ENCODE measurements around the gene MCUR1. TPM values are rescaled to one million over a fixed set of nuclear protein-coding genes. Genes with fewer than 3 reads are reported as not detected.
A peak's percentile ranks its signal among the peaks of the same experiment; 100 is the strongest.

MCUR1 gene
- total and polyA plus RNA-seq, 11 donors: 12.6 to 62.0 (median 28.0) TPM

DNA sequence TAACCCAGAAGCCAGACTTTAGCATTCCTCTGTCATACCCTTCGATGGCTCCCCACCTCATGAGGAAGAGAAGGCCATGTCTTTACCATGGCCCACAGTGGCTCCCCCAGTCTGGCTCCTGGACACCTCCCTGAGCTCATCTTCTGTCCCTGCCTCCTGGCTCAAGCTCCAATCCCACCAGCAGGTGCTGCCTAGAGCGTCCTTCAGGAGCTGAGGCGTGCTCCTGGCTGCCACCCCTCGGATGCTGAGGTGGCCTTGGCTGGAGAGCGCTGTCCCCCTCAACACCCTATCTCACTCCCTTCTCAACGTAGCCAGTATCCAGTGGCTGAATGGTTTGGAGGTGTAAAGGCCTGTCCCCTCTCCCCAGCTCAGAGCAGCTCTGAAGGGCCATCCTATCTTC, 55.3 kb downstream of the MCUR1 start:
- Histone ChIP-seq H3K4me3 (no peak overlapping the region), H3K9me3 (peaks cover 0 to 3% (median 0%) of the 10 kb centered on the region in 12 donors), H3K4me1 (peaks cover 0 to 34% (median 6%) of the 10 kb centered on the region in 12 donors), H3K27me3 (no peaks in the 10 kb centered on the region), H3K36me3 (no peaks in the 10 kb centered on the region), H3K27ac (no peak overlapping the region)
- TF ChIP-seq POLR2A (IDR thresholded peaks at IDR 0.05): no peak
- TF ChIP-seq, protein P1, sequence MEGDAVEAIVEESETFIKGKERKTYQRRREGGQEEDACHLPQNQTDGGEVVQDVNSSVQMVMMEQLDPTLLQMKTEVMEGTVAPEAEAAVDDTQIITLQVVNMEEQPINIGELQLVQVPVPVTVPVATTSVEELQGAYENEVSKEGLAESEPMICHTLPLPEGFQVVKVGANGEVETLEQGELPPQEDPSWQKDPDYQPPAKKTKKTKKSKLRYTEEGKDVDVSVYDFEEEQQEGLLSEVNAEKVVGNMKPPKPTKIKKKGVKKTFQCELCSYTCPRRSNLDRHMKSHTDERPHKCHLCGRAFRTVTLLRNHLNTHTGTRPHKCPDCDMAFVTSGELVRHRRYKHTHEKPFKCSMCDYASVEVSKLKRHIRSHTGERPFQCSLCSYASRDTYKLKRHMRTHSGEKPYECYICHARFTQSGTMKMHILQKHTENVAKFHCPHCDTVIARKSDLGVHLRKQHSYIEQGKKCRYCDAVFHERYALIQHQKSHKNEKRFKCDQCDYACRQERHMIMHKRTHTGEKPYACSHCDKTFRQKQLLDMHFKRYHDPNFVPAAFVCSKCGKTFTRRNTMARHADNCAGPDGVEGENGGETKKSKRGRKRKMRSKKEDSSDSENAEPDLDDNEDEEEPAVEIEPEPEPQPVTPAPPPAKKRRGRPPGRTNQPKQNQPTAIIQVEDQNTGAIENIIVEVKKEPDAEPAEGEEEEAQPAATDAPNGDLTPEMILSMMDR (IDR thresholded peaks at IDR 0.05): no peak
- 80 to 97% (median 95%) methylated on average over 1 to 6 of the region's 6 CpGs for WGBS, 4 donors
- intact Hi-C loops (cut with DNase I): no loop called here
- no peak for DNase-seq
- ATAC-seq: no peak

DNA sequence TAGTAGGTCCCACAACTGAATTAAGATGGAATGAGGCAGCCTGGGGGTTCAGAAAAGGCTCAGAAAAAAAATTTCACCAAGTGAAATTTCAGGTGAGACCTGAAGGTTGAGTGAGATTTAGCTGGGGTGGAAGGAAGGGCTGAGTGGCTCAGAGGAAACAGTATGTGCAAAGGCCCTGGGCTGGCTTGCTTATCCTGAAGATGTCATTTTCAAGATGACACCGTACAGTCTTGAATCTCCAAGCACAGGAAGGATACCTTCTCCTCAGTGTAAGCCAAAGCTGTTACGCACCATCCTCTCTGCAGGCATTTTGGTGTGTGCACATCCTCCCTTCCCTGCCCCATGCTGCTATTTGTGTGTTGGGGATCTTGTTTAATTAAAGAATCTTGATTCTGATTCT, 59.7 kb downstream of the MCUR1 start:
- no peaks in the 10 kb centered on the region for H3K27me3 ChIP-seq
- no peak overlapping the region for H3K4me3 ChIP-seq
- peaks cover 0 to 6% (median 0%) of the 10 kb centered on the region in 12 donors for H3K4me1 ChIP-seq
- TF ChIP-seq POLR2A (IDR thresholded peaks at IDR 0.05): no peak
- TF ChIP-seq, protein P1 (IDR thresholded peaks at IDR 0.05): no peak
- ATAC-seq: no peak
- WGBS, 4 donors: 70 to 93% (median 82%) methylated on average over 2 of the region's 2 CpGs
- intact Hi-C loops (cut with DNase I): no loop called here
- H3K36me3 ChIP-seq: no peaks in the 10 kb centered on the region
- H3K9me3 ChIP-seq: no peaks in the 10 kb centered on the region
- H3K27ac ChIP-seq: no peak overlapping the region
- no peak for DNase-seq

DNA sequence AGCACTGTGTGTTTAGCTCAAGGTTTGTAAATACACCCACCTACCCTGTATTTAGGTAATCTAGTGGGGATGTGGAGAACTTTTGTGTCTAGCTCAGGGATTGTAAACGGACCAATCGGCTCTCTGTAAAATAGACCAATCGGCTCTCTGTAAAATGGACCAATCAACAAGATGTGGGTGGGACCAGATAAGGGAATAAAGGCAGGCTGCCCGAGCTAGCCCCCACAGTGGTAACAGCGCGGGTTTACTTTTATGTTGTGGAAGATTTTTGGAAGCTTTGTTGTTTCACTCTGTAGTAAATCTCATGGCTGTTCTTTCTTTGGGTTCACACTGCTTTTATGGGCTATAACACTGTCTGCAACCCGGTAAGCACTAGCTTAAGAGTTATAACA, 70.6 kb downstream of the MCUR1 start:
- Histone ChIP-seq H3K27me3 (no peaks in the 10 kb centered on the region), H3K4me3 (no peak overlapping the region), H3K36me3 (no peaks in the 10 kb centered on the region), H3K4me1 (no peaks in the 10 kb centered on the region), H3K9me3 (no peaks in the 10 kb centered on the region), H3K27ac (no peak overlapping the region)
- TF ChIP-seq, protein P1 (IDR thresholded peaks at IDR 0.05): no peak
- no peak for TF ChIP-seq POLR2A (IDR thresholded peaks at IDR 0.05)
- ATAC-seq (no peak), DNase-seq (no peak)
- 92 to 97% (median 96%) methylated on average over 7 of the region's 7 CpGs for WGBS, 4 donors
- intact Hi-C loops (cut with DNase I): no loop called here

DNA sequence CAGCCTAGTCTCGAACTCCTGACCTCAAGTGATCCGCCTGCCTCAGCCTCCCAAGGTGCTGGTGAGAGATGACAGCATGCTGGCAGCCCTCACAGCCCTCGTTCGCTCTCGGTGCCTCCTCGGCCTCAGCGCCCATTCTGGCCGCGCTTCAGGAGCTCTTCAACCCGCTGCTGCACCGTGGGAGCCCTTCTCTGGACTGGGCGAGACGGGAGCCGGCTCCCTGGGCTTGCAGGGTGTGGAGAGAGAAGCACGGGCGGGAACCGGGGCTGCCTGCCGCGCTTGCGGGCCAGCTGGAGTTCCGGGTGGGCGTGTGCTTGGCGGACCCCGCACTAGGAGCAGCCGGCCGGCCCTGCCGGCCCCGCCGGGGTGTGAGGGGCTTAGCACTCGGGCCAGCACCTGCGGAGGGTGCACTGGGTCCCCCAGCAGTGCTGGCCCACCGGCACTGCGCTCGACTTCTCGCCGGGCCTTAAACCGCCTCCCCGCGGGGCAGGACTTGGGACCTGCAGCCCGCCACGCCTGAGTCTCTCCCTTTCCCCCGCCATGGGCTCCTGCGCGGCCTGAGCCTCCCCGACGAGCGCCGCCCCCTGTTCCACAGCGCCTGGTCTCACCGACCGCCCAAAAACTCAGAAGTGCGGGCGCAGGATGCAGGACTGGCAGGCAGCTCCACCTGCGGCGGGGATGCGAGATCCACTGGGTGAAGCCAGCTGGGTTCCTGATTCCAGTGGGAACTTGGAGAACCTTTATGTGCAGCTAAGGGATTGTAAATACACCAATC, 71.2 kb downstream of the MCUR1 start:
- peak overlapping the region in 1 of 12 donors; percentile 9 for H3K4me3 ChIP-seq
- no peaks in the 10 kb centered on the region for H3K27me3 ChIP-seq
- no peak overlapping the region for H3K27ac ChIP-seq
- intact Hi-C loops (cut with DNase I): no loop called here
- TF ChIP-seq, protein P1 (IDR thresholded peaks at IDR 0.05): no peak
- TF ChIP-seq POLR2A (IDR thresholded peaks at IDR 0.05): no peak
- ATAC-seq (no peak), DNase-seq (peak in 1 of 5 donors; percentile 58)
- no peaks in the 10 kb centered on the region for H3K36me3 ChIP-seq
- H3K4me1 ChIP-seq: no peaks in the 10 kb centered on the region
- H3K9me3 ChIP-seq: no peaks in the 10 kb centered on the region
- WGBS, 4 donors: 61 to 82% (median 70%) methylated on average over 36 to 56 of the region's 56 CpGs

Data from heart left ventricle (tissue), 16 donors.